Ovary (tissue), 9 donors: ENCODE results near the gene HSD3B2. TPM values are rescaled to one million over a fixed set of nuclear protein-coding genes. Genes with fewer than 3 reads are reported as not detected.

Source experiments
- DNase-seq, 5 donors: peaks; one replicate each; pipeline ENCODE4 v3.0.0-alpha.2; 2019 to 2020
- H3K27ac ChIP-seq, 2 donors: fragments of 200-600 bp; one replicate each; pipeline versions ENCODE4 v1.5.1 to v1.8.0; 2019 to 2022
- H3K27me3 ChIP-seq: fragments of 200-600 bp; one replicate; pipeline ENCODE4 v1.8.0; 2022
- H3K36me3 ChIP-seq: fragments of 200-600 bp; sonication (generic); one replicate; pipeline ENCODE4 v1.5.1; 2019
- H3K4me1 ChIP-seq: one replicate; pipeline ENCODE4 v1.8.1; 2013; ENCODE audit warnings: mild to moderate bottlenecking, moderate library complexity; ENCODE audit not compliant: insufficient read depth
- H3K4me3 ChIP-seq: fragments of 200-600 bp; sonication (generic); one replicate; pipeline ENCODE4 v1.5.1; 2017
- H3K9me3 ChIP-seq, 2 donors: fragments of 200-600 bp in 1 of 2; sonication (generic) in 1 of 2; one replicate each; pipeline versions ENCODE4 v1.5.1 to v1.8.1; 2013 to 2019; ENCODE audit warnings: mild to moderate bottlenecking in 1 of 2, moderate library complexity in 1 of 2
- CTCF ChIP-seq, 3 donors: fragments of 450-650 bp in 2 of 3; fragments of 200-600 bp in 1 of 3; IDR thresholded peaks; one replicate each; pipeline versions ENCODE4 v1.5.1 to v1.8.0; 2016 to 2022; ENCODE audit warnings: antibody characterized with exemption in 3 of 3, mild to moderate bottlenecking in 1 of 3
- EP300 ChIP-seq: sonication (generic); formaldehyde crosslinking; IDR thresholded peaks from one replicate; pipeline ENCODE4 v1.6.1; 2017; ENCODE audit warnings: antibody characterized with exemption
- POLR2A ChIP-seq: fragments of 450-650 bp; IDR thresholded peaks from one replicate; pipeline ENCODE4 v1.6.1; 2017; ENCODE audit warnings: antibody characterized with exemption, mild to moderate bottlenecking, moderate library complexity
- WGBS, 3 donors: extraction: QIAGEN DNeasy Blood & Tissue Kit in 1 of 3; methylation state at CpG; one replicate each; pipeline versions ENCODE4 v1.1.5 to v1.1.7; 2013 to 2017; 5-methylcytosine and 5-hydroxymethylcytosine counted together
- intact Hi-C, 4 donors: fragments of 100-400 bp; cut with DNase I; formaldehyde crosslinking; loops; one replicate each; pipeline versions ENCODE4 v1.11.0 to v1.15.1; 2022 to 2023
- polyA plus RNA-seq, 2 donors: library from polyadenylated mRNA; stranded (reverse); fragments of 200-250 nt in 1 of 2; fragments of 350-450 nt in 1 of 2; fragmentation: Illumina TruSeq in 1 of 2; extraction: RNeasy Lipid Tissue Mini Kit (QIAGEN cat#74804) in 1 of 2; gene quantifications; one replicate each; pipeline ENCODE4 v1.2.3, GENCODE V29; 2013 to 2014
- total RNA-seq, 7 donors: library from RNA; depleted of rRNA in 2 of 7; stranded (reverse); fragments of >200 nt in 2 of 7; fragmentation: NEBNext Ultra II Directional in 3 of 7; extraction: Animal tissue kit (Norgen Biotek cat#: 25700) in 3 of 7; gene quantifications; one replicate each; pipeline versions ENCODE4 v1.1.0 to v1.2.4, GENCODE V29; 2016 to 2023
- donor health status: DM: no; HTN: no; CAD: no; lungs with moderate emphysema.
- donor health status: DM: no; HTN: no; CAD: no.
- donor health status: Bipolar disorder and iron deficiency.
- donor health status: DM: yes; HTN: yes; CAD: no.
- donor health status: DM: no; HTN: no; CAD: no.
- donor health status: DM: yes; HTN: yes; CAD: no.

The HSD3B2 gene
- total and polyA plus RNA-seq, 9 donors: 0.23 to 1,514 (median 1.0) TPM; not detected in 2

- no peak for TF ChIP-seq CTCF (IDR thresholded peaks at IDR 0.05)
- no peak for TF ChIP-seq POLR2A
- TF ChIP-seq EP300: no peak
- DNase-seq: no peak
- Histone ChIP-seq H3K4me1 (no peaks in the 10 kb centered on the region), H3K9me3 (no peaks in the 10 kb centered on the region), H3K27me3 (no peaks in the 10 kb centered on the region), H3K4me3 (no peak overlapping the region), H3K36me3 (no peaks in the 10 kb centered on the region), H3K27ac (no peak overlapping the region)
- 37 to 67% (median 46%) methylated on average over 4 of the region's 4 CpGs for WGBS, 3 donors
- intact Hi-C loops: no loop called here
Measured at GRCh38 chr1:119467857-119468668, 53.1 kb downstream of the HSD3B2 start.

- no peaks in the 10 kb centered on the region for H3K27me3 ChIP-seq
- TF ChIP-seq CTCF (IDR thresholded peaks at IDR 0.05) (no peak), POLR2A (no peak), EP300 (no peak)
- H3K27ac ChIP-seq: no peak overlapping the region
- H3K9me3 ChIP-seq: no peaks in the 10 kb centered on the region
- 73 to 85% (median 82%) methylated on average over 1 of the region's 1 CpG for WGBS, 3 donors
- H3K36me3 ChIP-seq: no peaks in the 10 kb centered on the region
- no peak overlapping the region for H3K4me3 ChIP-seq
- DNase-seq: no peak
- H3K4me1 ChIP-seq: no peaks in the 10 kb centered on the region
- intact Hi-C loops: no loop called here
Measured at GRCh38 chr1:119469741-119470140, 54.8 kb downstream of the HSD3B2 start.

- no peaks in the 10 kb centered on the region for H3K4me1 ChIP-seq
- intact Hi-C loops: no loop called here
- H3K4me3 ChIP-seq: no peak overlapping the region
- H3K9me3 ChIP-seq: no peaks in the 10 kb centered on the region
- no peaks in the 10 kb centered on the region for H3K36me3 ChIP-seq
- 90 to 95% (median 95%) methylated on average over 3 of the region's 3 CpGs for WGBS, 3 donors
- DNase-seq: no peak
- TF ChIP-seq CTCF (IDR thresholded peaks at IDR 0.05) (no peak), EP300 (no peak), POLR2A (no peak)
- no peak overlapping the region for H3K27ac ChIP-seq
- H3K27me3 ChIP-seq: no peaks in the 10 kb centered on the region
Measured at GRCh38 chr1:119470377-119470776, 55.4 kb downstream of the HSD3B2 start.

- WGBS, 3 donors: 90 to 94% (median 93%) methylated on average over 7 of the region's 7 CpGs
- Histone ChIP-seq H3K36me3 (no peaks in the 10 kb centered on the region), H3K27me3 (no peaks in the 10 kb centered on the region), H3K27ac (no peak overlapping the region), H3K4me3 (no peak overlapping the region), H3K4me1 (no peaks in the 10 kb centered on the region), H3K9me3 (no peaks in the 10 kb centered on the region)
- no peak for TF ChIP-seq EP300
- TF ChIP-seq CTCF (IDR thresholded peaks at IDR 0.05): no peak
- TF ChIP-seq POLR2A: no peak
- DNase-seq: no peak
- intact Hi-C loops: no loop called here
Measured at GRCh38 chr1:119470958-119471357, 56.0 kb downstream of the HSD3B2 start.
